GM19463 (cell line): Measurements from ENCODE around the gene RGS8.

Experiments
- ATAC-seq: cut with Tn5 transposase; IDR thresholded peaks from one replicate; pipeline ENCODE4 v1.9.1; 2021; ENCODE audit warnings: mild to moderate bottlenecking, moderate library complexity; ENCODE audit not compliant: unreplicated experiment

The RGS8 gene

DNA sequence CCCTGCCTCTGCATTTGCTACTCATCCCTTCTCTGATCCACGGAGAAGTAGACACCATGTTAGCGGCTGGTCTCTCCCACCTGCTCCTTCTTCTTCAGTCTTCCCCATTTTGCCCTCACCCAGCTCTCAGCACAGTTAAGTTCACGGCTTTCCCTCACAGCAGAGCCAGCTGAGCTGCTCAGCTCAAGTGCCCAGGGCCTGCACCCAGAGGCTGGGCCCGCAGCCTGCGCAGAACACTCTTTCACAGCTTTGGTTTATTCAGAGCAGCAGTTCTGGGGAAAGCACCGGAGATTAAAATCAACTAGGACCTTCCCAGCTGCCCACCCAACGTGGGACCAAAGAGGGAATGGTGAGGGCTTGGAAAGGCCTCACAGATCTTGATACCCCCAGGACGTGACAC, 41.9 kb downstream of the RGS8 start:
- ATAC-seq = no peak

DNA sequence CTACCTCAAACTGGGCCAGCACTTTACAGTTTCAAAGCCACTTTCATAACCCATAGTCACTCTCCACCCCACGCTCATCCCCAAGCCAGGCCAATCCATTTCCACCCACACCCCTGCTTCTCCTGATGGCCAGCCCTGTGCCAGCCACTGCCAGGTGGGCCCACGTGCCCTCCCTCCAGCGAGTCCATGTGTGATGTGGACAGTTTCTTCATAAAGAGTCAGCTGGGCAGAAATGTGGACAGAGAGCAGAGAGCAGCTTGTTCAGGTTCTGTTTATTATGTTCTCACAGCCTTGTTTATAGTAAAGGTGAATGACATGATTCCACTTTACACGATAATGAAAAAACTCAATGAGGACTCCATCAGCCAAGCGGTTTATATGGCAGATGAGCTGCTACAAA, 42.8 kb downstream of the RGS8 start:
- no peak for ATAC-seq

DNA sequence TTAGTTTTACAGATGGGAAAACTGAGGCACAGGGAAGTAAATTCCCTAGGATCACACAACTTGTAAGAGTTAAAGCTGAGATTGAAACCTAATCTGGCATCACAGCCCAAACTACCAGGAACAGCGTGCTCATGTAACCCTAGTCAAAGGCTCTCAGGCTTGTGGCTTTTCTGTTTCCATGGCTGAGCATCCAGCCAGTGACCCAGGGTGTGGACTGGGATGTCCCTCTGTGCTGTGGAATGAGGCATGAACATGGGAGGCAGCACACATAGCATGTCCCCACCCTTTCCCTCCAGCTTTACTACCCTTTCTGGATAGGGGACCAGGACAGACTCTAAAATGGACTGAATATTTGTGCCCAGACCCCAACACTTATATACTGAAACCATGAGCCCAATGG, 45.1 kb downstream of the RGS8 start:
- ATAC-seq = no peak

DNA sequence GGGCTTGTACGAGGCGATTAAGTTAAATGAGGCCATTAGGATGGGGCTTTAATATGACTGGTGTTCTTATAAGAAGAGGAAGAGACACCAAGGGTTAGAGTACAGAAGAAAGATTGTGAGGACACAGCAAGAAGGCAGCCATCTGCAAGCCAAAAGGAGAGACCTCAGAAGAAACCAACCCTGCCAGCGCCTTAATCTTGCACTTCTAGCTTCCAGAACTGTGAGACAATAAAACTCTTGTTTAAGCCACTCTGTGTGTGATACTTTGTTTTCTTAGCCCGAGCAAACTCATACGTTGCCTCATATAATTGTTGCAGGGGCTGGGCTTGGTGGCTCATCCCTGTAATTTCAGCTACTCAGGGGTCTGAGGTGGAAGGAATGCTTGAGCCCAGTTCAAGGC, 46.6 kb downstream of the RGS8 start:
- ATAC-seq = no peak

DNA sequence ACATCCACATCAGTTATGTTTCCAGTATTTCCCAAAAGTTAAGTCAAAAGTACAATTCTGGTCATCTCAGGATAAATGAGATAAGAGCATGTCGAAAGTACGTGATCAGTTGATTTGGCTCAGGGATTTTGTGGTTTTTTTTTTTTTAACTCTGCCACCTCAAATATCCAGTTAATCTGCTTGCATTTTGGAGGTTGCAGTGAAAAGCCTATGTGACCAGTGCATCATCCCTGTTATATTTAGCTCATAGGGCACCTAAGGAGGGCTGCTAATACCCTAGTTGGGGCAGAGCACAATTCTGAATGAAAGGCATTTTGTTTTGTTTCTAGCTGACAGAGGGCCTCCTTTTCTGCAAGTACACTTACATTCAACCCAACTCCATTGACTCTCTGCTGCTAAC, 48.5 kb downstream of the RGS8 start:
- ATAC-seq = no peak
